DND-41 (cell line): ENCODE data around the gene LYST.
A peak's percentile ranks its signal among the peaks of the same experiment; 100 is the strongest.

Experiments used
- ATAC-seq: fragments of 200-7000 bp; cut with Tn5 transposase; 3 replicates; pipeline ENCODE4 v1.9.1; 2021; ENCODE audit warnings: low read depth; ENCODE audit not compliant: insufficient read depth
- DNase-seq: peaks from one replicate; pipeline ENCODE4 v3.0.0-alpha.2; 2020
- H2AFZ ChIP-seq: 2 replicates; pipeline ENCODE4 v1.6.0; 2012; ENCODE audit warnings: low read depth, low read length
- H3K27ac ChIP-seq: 2 replicates; pipeline ENCODE4 v1.5.1; 2012; ENCODE audit warnings: low read length, inconsistent platforms
- H3K27me3 ChIP-seq: fragments of 200-600 bp; sonication (generic); 2 replicates; pipeline ENCODE4 v1.6.0; 2012; ENCODE audit warnings: low read length, mild to moderate bottlenecking, inconsistent platforms; ENCODE audit not compliant: insufficient read depth, poor library complexity
- H3K36me3 ChIP-seq: 2 replicates; pipeline ENCODE4 v1.5.1; 2012; ENCODE audit warnings: low read length, inconsistent platforms; ENCODE audit not compliant: insufficient read depth
- H3K4me1 ChIP-seq: 2 replicates; pipeline ENCODE4 v1.5.1; 2012; ENCODE audit warnings: mild to moderate bottlenecking, low read length; ENCODE audit not compliant: insufficient read depth
- H3K4me2 ChIP-seq: 2 replicates; pipeline ENCODE4 v1.6.0; 2012; ENCODE audit warnings: mild to moderate bottlenecking, moderate library complexity, low read length, inconsistent platforms; ENCODE audit not compliant: insufficient read depth
- H3K4me3 ChIP-seq, 2 experiments: fragments of 200-600 bp in 1 of 2; shearing (Covaris generic) in 1 of 2; 2 replicates each; pipeline ENCODE4 v1.5.1; 2012 to 2016; ENCODE audit warnings: inconsistent platforms in 2 of 2, low read length in 2 of 2, mild to moderate bottlenecking in 2 of 2, low read depth in 1 of 2, moderate library complexity in 1 of 2
- H3K79me2 ChIP-seq: 2 replicates; pipeline ENCODE4 v1.6.0; 2012; ENCODE audit warnings: low read length, inconsistent platforms; ENCODE audit not compliant: insufficient read depth
- H3K9ac ChIP-seq: 2 replicates; pipeline ENCODE4 v1.6.0; 2012; ENCODE audit warnings: low read depth, mild to moderate bottlenecking, inconsistent platforms, low read length, moderate library complexity
- H3K9me3 ChIP-seq: 2 replicates; pipeline ENCODE4 v1.5.1; 2012; ENCODE audit warnings: low read length, moderate library complexity, mild to moderate bottlenecking, inconsistent platforms; ENCODE audit not compliant: insufficient read depth, severe bottlenecking
- H4K20me1 ChIP-seq: 2 replicates; pipeline ENCODE4 v1.6.0; 2012; ENCODE audit warnings: low read length; ENCODE audit not compliant: insufficient read depth
- CTCF ChIP-seq: IDR thresholded peaks from 2 replicates; pipeline ENCODE4 v1.5.1; 2012; ENCODE audit warnings: borderline replicate concordance, low read length, moderate library complexity, mild to moderate bottlenecking; ENCODE audit not compliant: poor library complexity, severe bottlenecking; ENCODE audit errors: extremely low read depth
- EZH2 ChIP-seq: IDR thresholded peaks from 3 replicates; pipeline ENCODE4 v1.6.1; 2012; ENCODE audit warnings: borderline replicate concordance, low read depth, mild to moderate bottlenecking, moderate library complexity, low read length, inconsistent platforms; ENCODE audit not compliant: severe bottlenecking

Gene LYST

GRCh38 chr1:235784950-235785349 lies 81.8 kb downstream of the LYST start:
- no peaks in the 10 kb centered on the region for H3K4me1 ChIP-seq
- no peaks in the 10 kb centered on the region for H4K20me1 ChIP-seq
- H3K79me2 ChIP-seq, result no peaks in the 10 kb centered on the region
- DNase-seq (no peak), ATAC-seq (no peak)
- H2AFZ ChIP-seq, result no peak overlapping the region
- H3K4me3 ChIP-seq, result no peak overlapping the region
- no peak overlapping the region for H3K4me2 ChIP-seq
- no peaks in the 10 kb centered on the region for H3K27me3 ChIP-seq
- H3K9me3 ChIP-seq, result no peaks in the 10 kb centered on the region
- H3K9ac ChIP-seq, result no peak overlapping the region
- H3K27ac ChIP-seq, result no peak overlapping the region
- no peak for TF ChIP-seq EZH2
- no peak for TF ChIP-seq CTCF
- H3K36me3 ChIP-seq, result no peaks in the 10 kb centered on the region

- Histone ChIP-seq H3K4me1 (no peaks in the 10 kb centered on the region), H3K27ac (no peak overlapping the region)
- ATAC-seq, result peak; percentile 56; the same call in 2 of the 3 replicates
Measured at GRCh38 chr1:235783148-235783776, 83.4 kb downstream of the LYST start.

GRCh38 chr1:235782601-235783000 lies 84.1 kb downstream of the LYST start:
- ATAC-seq (no peak), DNase-seq (no peak)
- Histone ChIP-seq H3K4me2 (no peak overlapping the region), H3K9me3 (no peaks in the 10 kb centered on the region), H3K36me3 (no peaks in the 10 kb centered on the region), H3K4me3 (no peak overlapping the region), H3K9ac (no peak overlapping the region), H3K27ac (no peak overlapping the region), H3K4me1 (no peaks in the 10 kb centered on the region), H4K20me1 (no peaks in the 10 kb centered on the region), H2AFZ (no peak overlapping the region), H3K79me2 (no peaks in the 10 kb centered on the region), H3K27me3 (no peaks in the 10 kb centered on the region)
- TF ChIP-seq CTCF, result no peak
- TF ChIP-seq EZH2, result no peak

More at GRCh38 chr1:235783148-235783776, 83.4 kb downstream of the LYST start:
- no peaks in the 10 kb centered on the region for H3K79me2 ChIP-seq
- no peak overlapping the region for H3K4me3 ChIP-seq
- H3K9ac ChIP-seq, result no peak overlapping the region
- no peaks in the 10 kb centered on the region for H3K36me3 ChIP-seq
- H2AFZ ChIP-seq, result no peak overlapping the region
- H4K20me1 ChIP-seq, result no peaks in the 10 kb centered on the region
- TF ChIP-seq EZH2 (no peak), CTCF (peak; percentile 32)
- no peaks in the 10 kb centered on the region for H3K9me3 ChIP-seq
- no peaks in the 10 kb centered on the region for H3K27me3 ChIP-seq
- H3K4me2 ChIP-seq, result no peak overlapping the region
- DNase-seq, result no peak

GRCh38 chr1:235781807-235782206 lies 84.9 kb downstream of the LYST start:
- H3K9me3 ChIP-seq, result no peaks in the 10 kb centered on the region
- no peaks in the 10 kb centered on the region for H3K36me3 ChIP-seq
- no peaks in the 10 kb centered on the region for H3K27me3 ChIP-seq
- H2AFZ ChIP-seq, result no peak overlapping the region
- no peak overlapping the region for H3K4me2 ChIP-seq
- no peak overlapping the region for H3K4me3 ChIP-seq
- TF ChIP-seq EZH2, result no peak
- TF ChIP-seq CTCF, result no peak
- H3K27ac ChIP-seq, result no peak overlapping the region
- H3K9ac ChIP-seq, result no peak overlapping the region
- no peak for ATAC-seq
- DNase-seq, result no peak
- no peaks in the 10 kb centered on the region for H3K4me1 ChIP-seq
- no peaks in the 10 kb centered on the region for H3K79me2 ChIP-seq
- H4K20me1 ChIP-seq, result no peaks in the 10 kb centered on the region
